ENCODE measurements around the gene OR2C3.
A peak's percentile ranks its signal among the peaks of the same experiment; 100 is the strongest.
"Not testable (repeated sequence)": the region's sequence is repeated elsewhere in the genome, so short reads cannot be mapped to it uniquely, and the experiment has no call there.

Gene OR2C3

GRCh38 chr1:247528812-247529474, 7.3 kb downstream of the OR2C3 start:
- Histone ChIP-seq H2BK12ac (ENCODE audit: low read length) (no peak overlapping the region), H3K79me1 (ENCODE audit: low read length) (no peaks in the 10 kb centered on the region), H3K9me3 (ENCODE audit: insufficient read depth, low read depth, low read length) (peaks cover 4% of the 10 kb centered on the region), H2BK120ac (ENCODE audit: insufficient read depth, low read length, poor library complexity) (no peak overlapping the region), H3K27ac (ENCODE audit: low read depth, low read length) (no peak overlapping the region), H2AFZ (ENCODE audit: insufficient read depth, low read length, poor library complexity) (no peak overlapping the region), H3K27me3 (ENCODE audit: insufficient read depth, low read length) (no peaks in the 10 kb centered on the region), H3K23ac (ENCODE audit: low read length) (no peak overlapping the region), H3K36me3 (ENCODE audit: control insufficient read depth in 1 of 2, insufficient read depth in 2 of 2, low read length in 2 of 2) (no peaks in the 10 kb centered on the region), H3K79me2 (ENCODE audit: control insufficient read depth, insufficient read depth, low read length, poor library complexity) (no peaks in the 10 kb centered on the region), H4K8ac (ENCODE audit: low read depth, low read length) (no peak overlapping the region), H3K9ac (ENCODE audit: low read length) (no peak overlapping the region), H2BK5ac (ENCODE audit: low read depth, low read length, poor library complexity) (no peak overlapping the region), H4K12ac (ENCODE audit: low read depth, low read length) (no peak overlapping the region), H3K4me2 (ENCODE audit: low read length) (no peak overlapping the region), H3K14ac (ENCODE audit: low read length) (no peak overlapping the region), H3K18ac (ENCODE audit: low read length) (no peak overlapping the region), H3K4me1 (ENCODE audit: control insufficient read depth in 1 of 2, insufficient read depth in 2 of 2, low read length in 2 of 2) (no peaks in the 10 kb centered on the region), H4K91ac (ENCODE audit: low read depth, low read length) (no peak overlapping the region), H3K4ac (ENCODE audit: low read depth, low read length) (no peak overlapping the region), H2AK5ac (ENCODE audit: low read length) (no peak overlapping the region), H3K4me3 (ENCODE audit: low read depth, low read length) (no peak overlapping the region)
- WGBS (ENCODE audit: extremely low coverage, insufficient coverage, insufficient read length) = no CpG with 5 or more reads among the region's 2 CpGs
- DNase-seq = peak; percentile 54 to 84

DNA sequence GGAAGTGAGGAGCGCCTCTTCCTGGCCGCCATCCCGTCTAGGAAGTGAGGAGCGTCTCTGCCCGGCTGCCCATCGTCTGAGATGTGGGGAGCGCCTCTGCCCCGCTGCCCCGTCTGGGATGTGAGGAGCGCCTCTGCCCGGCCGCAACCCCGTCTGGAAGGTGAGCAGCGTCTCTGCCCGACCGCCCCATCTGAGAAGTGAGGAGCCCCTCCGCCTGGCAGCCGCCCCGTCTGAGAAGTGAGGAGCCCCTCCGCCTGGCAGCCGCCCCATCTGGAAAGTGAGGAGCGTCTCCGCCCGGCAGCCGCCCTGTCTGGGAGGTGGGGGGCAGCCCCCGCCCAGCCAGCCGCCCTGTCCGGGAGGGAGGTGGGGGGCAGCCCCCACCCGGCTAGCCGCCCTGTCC, 14.4 kb downstream of the OR2C3 start:
- DNase-seq; H4K8ac ChIP-seq (ENCODE audit: low read depth, low read length); H3K14ac ChIP-seq (ENCODE audit: low read length); H3K9ac ChIP-seq (ENCODE audit: low read length); H3K4ac ChIP-seq (ENCODE audit: low read depth, low read length); H2BK5ac ChIP-seq (ENCODE audit: low read depth, low read length, poor library complexity); H2AK5ac ChIP-seq (ENCODE audit: low read length); H2BK120ac ChIP-seq (ENCODE audit: insufficient read depth, low read length, poor library complexity); H3K18ac ChIP-seq (ENCODE audit: low read length); H3K4me1 ChIP-seq (ENCODE audit: control insufficient read depth in 1 of 2, insufficient read depth in 2 of 2, low read length in 2 of 2); H3K36me3 ChIP-seq (ENCODE audit: control insufficient read depth in 1 of 2, insufficient read depth in 2 of 2, low read length in 2 of 2); H4K12ac ChIP-seq (ENCODE audit: low read depth, low read length); H3K9me3 ChIP-seq (ENCODE audit: insufficient read depth, low read depth, low read length); H3K79me2 ChIP-seq (ENCODE audit: control insufficient read depth, insufficient read depth, low read length, poor library complexity); H3K27me3 ChIP-seq (ENCODE audit: insufficient read depth, low read length); H2AFZ ChIP-seq (ENCODE audit: insufficient read depth, low read length, poor library complexity); H3K23ac ChIP-seq (ENCODE audit: low read length); H3K4me3 ChIP-seq (ENCODE audit: low read depth, low read length); H3K79me1 ChIP-seq (ENCODE audit: low read length); H2BK12ac ChIP-seq (ENCODE audit: low read length); H3K27ac ChIP-seq (ENCODE audit: low read depth, low read length); H4K91ac ChIP-seq (ENCODE audit: low read depth, low read length); H3K4me2 ChIP-seq (ENCODE audit: low read length): not testable (repeated sequence)
- WGBS (ENCODE audit: extremely low coverage, insufficient coverage, insufficient read length) = no CpG with 5 or more reads among the region's 30 CpGs

- DNase-seq = no peak
- H2BK12ac ChIP-seq (ENCODE audit: low read length) = no peak overlapping the region
- no peak overlapping the region for H4K91ac ChIP-seq (ENCODE audit: low read depth, low read length)
- no peak overlapping the region for H3K18ac ChIP-seq (ENCODE audit: low read length)
- no peak overlapping the region for H2BK120ac ChIP-seq (ENCODE audit: insufficient read depth, low read length, poor library complexity)
- no peaks in the 10 kb centered on the region for H3K79me2 ChIP-seq (ENCODE audit: control insufficient read depth, insufficient read depth, low read length, poor library complexity)
- H3K79me1 ChIP-seq (ENCODE audit: low read length) = no peaks in the 10 kb centered on the region
- no peak overlapping the region for H4K8ac ChIP-seq (ENCODE audit: low read depth, low read length)
- no peak overlapping the region for H4K12ac ChIP-seq (ENCODE audit: low read depth, low read length)
- no peak overlapping the region for H3K23ac ChIP-seq (ENCODE audit: low read length)
- no peak overlapping the region for H3K4ac ChIP-seq (ENCODE audit: low read depth, low read length)
- H3K4me1 ChIP-seq (ENCODE audit: control insufficient read depth in 1 of 2, insufficient read depth in 2 of 2, low read length in 2 of 2) = no peaks in the 10 kb centered on the region
- peaks cover 4% of the 10 kb centered on the region for H3K9me3 ChIP-seq (ENCODE audit: insufficient read depth, low read depth, low read length)
- no peak overlapping the region for H3K27ac ChIP-seq (ENCODE audit: low read depth, low read length)
- no peak overlapping the region for H3K4me2 ChIP-seq (ENCODE audit: low read length)
- H3K9ac ChIP-seq (ENCODE audit: low read length) = no peak overlapping the region
- H3K27me3 ChIP-seq (ENCODE audit: insufficient read depth, low read length) = no peaks in the 10 kb centered on the region
- H2AFZ ChIP-seq (ENCODE audit: insufficient read depth, low read length, poor library complexity) = no peak overlapping the region
- H3K36me3 ChIP-seq (ENCODE audit: control insufficient read depth in 1 of 2, insufficient read depth in 2 of 2, low read length in 2 of 2) = no peaks in the 10 kb centered on the region
- no peak overlapping the region for H3K4me3 ChIP-seq (ENCODE audit: low read depth, low read length)
- no CpG with 5 or more reads among the region's 19 CpGs for WGBS (ENCODE audit: extremely low coverage, insufficient coverage, insufficient read length)
- H2BK5ac ChIP-seq (ENCODE audit: low read depth, low read length, poor library complexity) = no peak overlapping the region
- no peak overlapping the region for H3K14ac ChIP-seq (ENCODE audit: low read length)
- no peak overlapping the region for H2AK5ac ChIP-seq (ENCODE audit: low read length)
Measured at GRCh38 chr1:247518613-247518891, 17.7 kb downstream of the OR2C3 start.

DNA sequence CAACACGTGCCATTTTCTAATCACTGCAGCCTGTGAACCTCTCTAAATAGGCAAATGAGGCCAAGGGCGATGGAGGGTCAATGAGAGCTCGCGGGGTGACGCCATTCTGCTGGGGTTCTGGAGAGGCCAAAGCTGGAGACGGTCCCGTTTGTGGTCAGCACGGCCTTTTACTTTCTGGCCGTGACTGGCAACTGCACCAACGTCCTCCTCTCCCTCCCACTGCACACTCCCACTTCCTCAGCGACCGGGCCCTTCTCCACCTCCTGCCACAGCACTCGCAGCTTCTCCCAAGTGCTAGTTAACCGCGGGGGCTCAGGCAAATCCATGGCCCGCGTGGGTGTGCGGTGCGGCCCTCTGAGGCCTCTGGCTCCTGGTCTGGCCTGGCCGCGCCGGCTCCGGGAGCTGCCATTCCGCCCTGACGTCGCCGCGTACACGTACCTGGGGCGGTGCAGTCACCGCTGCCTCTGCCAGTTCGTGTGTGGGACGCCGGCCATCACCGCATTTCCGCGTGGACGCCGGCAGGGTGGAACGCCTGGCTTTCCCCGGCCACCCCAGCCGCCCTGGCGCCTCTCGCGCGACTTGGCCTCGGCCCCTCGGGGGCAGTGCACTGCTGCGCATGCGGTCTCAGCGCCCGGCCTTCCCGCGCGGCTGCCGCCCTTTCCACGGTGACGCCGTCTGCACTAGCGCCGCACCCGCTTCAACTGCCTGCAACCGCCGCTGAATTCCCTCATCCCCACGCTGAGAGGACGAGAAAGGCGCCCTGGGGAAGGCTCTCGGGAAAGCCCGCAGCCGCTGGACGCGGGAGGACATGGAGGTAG, 18.2 kb downstream of the OR2C3 start:
- Histone ChIP-seq H3K4me3 (ENCODE audit: low read depth, low read length) (no peak overlapping the region), H3K27ac (ENCODE audit: low read depth, low read length) (no peak overlapping the region), H3K4ac (ENCODE audit: low read depth, low read length) (no peak overlapping the region), H2BK120ac (ENCODE audit: insufficient read depth, low read length, poor library complexity) (no peak overlapping the region), H3K4me2 (ENCODE audit: low read length) (no peak overlapping the region), H3K79me2 (ENCODE audit: control insufficient read depth, insufficient read depth, low read length, poor library complexity) (no peaks in the 10 kb centered on the region), H3K4me1 (ENCODE audit: control insufficient read depth in 1 of 2, insufficient read depth in 2 of 2, low read length in 2 of 2) (no peaks in the 10 kb centered on the region), H2AK5ac (ENCODE audit: low read length) (no peak overlapping the region), H2AFZ (ENCODE audit: insufficient read depth, low read length, poor library complexity) (no peak overlapping the region), H2BK12ac (ENCODE audit: low read length) (no peak overlapping the region), H4K8ac (ENCODE audit: low read depth, low read length) (no peak overlapping the region), H3K9me3 (ENCODE audit: insufficient read depth, low read depth, low read length) (peaks cover 4% of the 10 kb centered on the region), H3K9ac (ENCODE audit: low read length) (no peak overlapping the region), H3K23ac (ENCODE audit: low read length) (no peak overlapping the region), H2BK5ac (ENCODE audit: low read depth, low read length, poor library complexity) (no peak overlapping the region), H3K79me1 (ENCODE audit: low read length) (no peaks in the 10 kb centered on the region), H3K14ac (ENCODE audit: low read length) (peak overlapping the region; percentile 43), H3K36me3 (ENCODE audit: control insufficient read depth in 1 of 2, insufficient read depth in 2 of 2, low read length in 2 of 2) (no peaks in the 10 kb centered on the region), H3K18ac (ENCODE audit: low read length) (no peak overlapping the region), H4K12ac (ENCODE audit: low read depth, low read length) (no peak overlapping the region), H3K27me3 (ENCODE audit: insufficient read depth, low read length) (no peaks in the 10 kb centered on the region), H4K91ac (ENCODE audit: low read depth, low read length) (no peak overlapping the region)
- no CpG with 5 or more reads among the region's 72 CpGs for WGBS (ENCODE audit: extremely low coverage, insufficient coverage, insufficient read length)
- DNase-seq = no peak
